HepG2 (cell line): ENCODE measurements around the gene NYNRIN. TPM values are rescaled to one million over a fixed set of nuclear protein-coding genes. Genes with fewer than 3 reads are reported as not detected.

Experiments
- ADNP ChIP-seq: sonication (generic); formaldehyde crosslinking; IDR thresholded peaks from 2 replicates; pipeline ENCODE4 v1.4.0; 2020; ENCODE audit warnings: missing genetic modification reagents
- BRD4 ChIP-seq: sonication (generic); formaldehyde crosslinking; IDR thresholded peaks from 2 replicates; pipeline ENCODE4 v1.4.0; 2020; ENCODE audit warnings: missing genetic modification reagents
- CC2D1A ChIP-seq: sonication (generic); formaldehyde crosslinking; IDR thresholded peaks from 2 replicates; pipeline ENCODE4 v1.8.1; 2023; ENCODE audit warnings: mild to moderate bottlenecking, missing genetic modification reagents
- DMAP1 ChIP-seq: IDR thresholded peaks from 2 replicates; pipeline ENCODE4 v1.6.1; 2016
- FOXK1 ChIP-seq: sonication (generic); formaldehyde crosslinking; IDR thresholded peaks from 2 replicates; pipeline ENCODE4 v1.4.0; 2020; ENCODE audit warnings: low read depth, missing genetic modification reagents, borderline replicate concordance
- GABPB1 ChIP-seq: IDR thresholded peaks from 2 replicates; pipeline ENCODE4 v1.6.1; 2016; ENCODE audit warnings: mild to moderate bottlenecking, missing genetic modification reagents, moderate library complexity, missing compliant biosample characterization
- GATA4 ChIP-seq: sonication (generic); IDR thresholded peaks from 2 replicates; pipeline ENCODE4 v1.6.1; 2016; ENCODE audit warnings: antibody characterized with exemption, low read depth, borderline replicate concordance
- GATAD2A ChIP-seq: IDR thresholded peaks from 2 replicates; pipeline ENCODE4 v1.6.1; 2016
- HNRNPL ChIP-seq: fragments of 200-400 bp; formaldehyde crosslinking; IDR thresholded peaks from 2 replicates; pipeline ENCODE4 v1.6.1; 2017; ENCODE audit warnings: mild to moderate bottlenecking, low read depth, low read length
- HOXA3 ChIP-seq: sonication (generic); formaldehyde crosslinking; IDR thresholded peaks from 2 replicates; pipeline ENCODE4 v1.5.0; 2020; ENCODE audit warnings: missing genetic modification reagents
- MTA1 ChIP-seq: sonication (generic); formaldehyde crosslinking; IDR thresholded peaks from 2 replicates; pipeline ENCODE4 v1.4.0; 2020; ENCODE audit warnings: missing genetic modification reagents, mild to moderate bottlenecking, borderline replicate concordance
- ZMYM2 ChIP-seq: sonication (generic); formaldehyde crosslinking; IDR thresholded peaks from 2 replicates; pipeline ENCODE4 v1.8.0; 2022; ENCODE audit warnings: mild to moderate bottlenecking, missing genetic modification reagents
- ZNF3 ChIP-seq: IDR thresholded peaks from 2 replicates; pipeline ENCODE4 v1.7.0; 2017; ENCODE audit warnings: inconsistent platforms
- ZNF775 ChIP-seq: sonication (generic); formaldehyde crosslinking; IDR thresholded peaks from 2 replicates; pipeline ENCODE4 v1.4.0; 2020; ENCODE audit warnings: missing genetic modification reagents, mild to moderate bottlenecking, moderate library complexity, borderline replicate concordance
- ZSCAN31 ChIP-seq: sonication (generic); formaldehyde crosslinking; IDR thresholded peaks from 2 replicates; pipeline ENCODE4 v1.5.0; 2020; ENCODE audit warnings: low read depth, mild to moderate bottlenecking, missing genetic modification reagents
- polyA plus RNA-seq, 8 experiments: library from polyadenylated mRNA; depleted of rRNA in 3 of 8; stranded (reverse) in 7 of 8; unstranded in 1 of 8; fragments of >200 nt; fragmentation: Illumina TruSeq in 4 of 8; extraction: Trizol in 4 of 8; gene quantifications; 2 replicates each; pipeline versions ENCODE4 v1.2.1 to v1.2.3, GENCODE V29; 2011 to 2016; ENCODE audit warnings: low read depth in 4 of 8, missing spikeins in 1 of 8, mixed read lengths in 1 of 8; ENCODE audit not compliant: insufficient read depth in 1 of 8
- total RNA-seq, 5 experiments: library from RNA; depleted of rRNA; stranded (reverse); fragments of >200 nt; fragmentation: Illumina TruSeq; extraction: Trizol; gene quantifications; 2 replicates each; pipeline ENCODE4 v1.2.3, GENCODE V29; 2016; ENCODE audit warnings: low read depth in 1 of 5
- TF ChIP-seq, protein P1 (sequence below): sonication (generic); formaldehyde crosslinking; IDR thresholded peaks from 2 replicates; pipeline ENCODE4 v1.4.0; 2020; ENCODE audit warnings: missing genetic modification reagents, mild to moderate bottlenecking, borderline replicate concordance
- TF ChIP-seq, protein P2 (sequence below): sonication (generic); formaldehyde crosslinking; IDR thresholded peaks from 2 replicates; pipeline ENCODE4 v1.8.0; 2022; ENCODE audit warnings: missing genetic modification reagents, low read depth, mild to moderate bottlenecking, borderline replicate concordance
- TF ChIP-seq, protein P3 (sequence below): sonication (generic); formaldehyde crosslinking; IDR thresholded peaks from 2 replicates; pipeline ENCODE4 v1.5.0; 2020; ENCODE audit warnings: missing genetic modification reagents
- TF ChIP-seq, protein P4 (sequence below): sonication (generic); formaldehyde crosslinking; IDR thresholded peaks from 2 replicates; pipeline ENCODE4 v1.8.1; 2023; ENCODE audit warnings: mild to moderate bottlenecking, missing genetic modification reagents
- TF ChIP-seq, protein P5 (sequence below): IDR thresholded peaks from 2 replicates; pipeline ENCODE4 v1.6.1; 2018; ENCODE audit warnings: missing genetic modification reagents
- TF ChIP-seq, protein P6 (sequence below): IDR thresholded peaks from 2 replicates; pipeline ENCODE4 v1.6.1; 2016; ENCODE audit warnings: low read depth

NYNRIN gene
- total and polyA plus RNA-seq, 2 of the 13 experiments (the other 11 are each of a cell fraction or from before 2014, with no cell fraction given): 0.63 to 1.1 TPM

DNA sequence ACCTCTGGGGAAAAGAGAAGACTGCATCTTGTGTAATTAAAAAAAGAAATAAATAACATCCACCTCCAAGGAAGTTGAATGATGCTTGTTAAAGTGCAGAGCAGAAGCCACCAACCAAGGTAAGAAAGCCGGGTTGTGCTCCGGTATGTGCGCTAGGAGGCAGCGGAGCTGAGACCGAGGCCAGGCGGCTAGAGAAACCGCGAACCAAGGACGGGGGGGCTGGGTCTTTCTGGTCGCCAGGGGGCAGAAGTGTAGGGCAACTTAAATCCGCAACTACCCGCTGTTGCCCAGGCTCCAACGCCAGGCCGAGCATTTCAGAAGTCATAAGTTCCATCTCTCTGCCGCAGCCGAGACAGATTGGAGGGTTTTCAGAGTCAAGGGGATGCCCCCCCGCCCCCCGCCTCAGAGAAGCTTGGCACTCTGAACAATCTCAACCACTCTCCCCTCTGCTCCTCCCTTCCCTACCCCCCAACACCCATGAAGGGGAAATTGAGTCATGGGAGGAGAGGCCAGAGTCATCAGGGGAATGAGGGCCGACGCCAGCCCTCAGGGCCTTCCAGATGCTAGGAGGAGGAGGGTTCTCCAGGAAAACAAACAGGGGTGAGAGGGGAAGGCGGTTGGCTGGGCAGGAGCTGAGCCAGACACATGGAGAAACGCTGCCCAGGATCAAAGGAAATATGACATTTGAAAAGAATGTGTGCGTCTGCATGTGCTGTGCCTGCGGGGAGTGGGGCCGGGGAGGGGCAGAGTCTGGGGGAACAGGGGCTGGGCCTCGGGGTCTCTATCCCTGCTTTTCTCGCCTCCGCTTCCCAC, 33.0 kb upstream of the NYNRIN start (continued):
- TF ChIP-seq, protein P1, sequence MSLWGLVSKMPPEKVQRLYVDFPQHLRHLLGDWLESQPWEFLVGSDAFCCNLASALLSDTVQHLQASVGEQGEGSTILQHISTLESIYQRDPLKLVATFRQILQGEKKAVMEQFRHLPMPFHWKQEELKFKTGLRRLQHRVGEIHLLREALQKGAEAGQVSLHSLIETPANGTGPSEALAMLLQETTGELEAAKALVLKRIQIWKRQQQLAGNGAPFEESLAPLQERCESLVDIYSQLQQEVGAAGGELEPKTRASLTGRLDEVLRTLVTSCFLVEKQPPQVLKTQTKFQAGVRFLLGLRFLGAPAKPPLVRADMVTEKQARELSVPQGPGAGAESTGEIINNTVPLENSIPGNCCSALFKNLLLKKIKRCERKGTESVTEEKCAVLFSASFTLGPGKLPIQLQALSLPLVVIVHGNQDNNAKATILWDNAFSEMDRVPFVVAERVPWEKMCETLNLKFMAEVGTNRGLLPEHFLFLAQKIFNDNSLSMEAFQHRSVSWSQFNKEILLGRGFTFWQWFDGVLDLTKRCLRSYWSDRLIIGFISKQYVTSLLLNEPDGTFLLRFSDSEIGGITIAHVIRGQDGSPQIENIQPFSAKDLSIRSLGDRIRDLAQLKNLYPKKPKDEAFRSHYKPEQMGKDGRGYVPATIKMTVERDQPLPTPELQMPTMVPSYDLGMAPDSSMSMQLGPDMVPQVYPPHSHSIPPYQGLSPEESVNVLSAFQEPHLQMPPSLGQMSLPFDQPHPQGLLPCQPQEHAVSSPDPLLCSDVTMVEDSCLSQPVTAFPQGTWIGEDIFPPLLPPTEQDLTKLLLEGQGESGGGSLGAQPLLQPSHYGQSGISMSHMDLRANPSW (CRISPR knock-in tag): peak; percentile 59; the same call in 1 of the 2 replicates
- peak; percentile 75 for TF ChIP-seq ADNP (CRISPR knock-in tag)
- TF ChIP-seq ZNF775 (CRISPR knock-in tag): 0 out of 2 replicates have a peak, but pooled peaks have one; percentile 21
- no peak for TF ChIP-seq ZNF3
- TF ChIP-seq BRD4 (CRISPR knock-in tag): no peak
- TF ChIP-seq, protein P2, sequence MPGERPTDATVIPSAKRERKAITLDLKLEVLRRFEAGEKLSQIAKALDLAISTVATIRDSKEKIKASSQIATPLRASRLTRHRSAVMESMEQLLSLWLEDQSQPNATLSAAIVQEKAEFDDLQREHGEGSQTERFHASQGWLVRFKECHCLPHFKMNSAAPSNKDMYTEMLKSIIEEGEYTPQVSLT (CRISPR knock-in tag): no peak
- TF ChIP-seq FOXK1 (CRISPR knock-in tag): peak; percentile 85
- TF ChIP-seq, protein P3, sequence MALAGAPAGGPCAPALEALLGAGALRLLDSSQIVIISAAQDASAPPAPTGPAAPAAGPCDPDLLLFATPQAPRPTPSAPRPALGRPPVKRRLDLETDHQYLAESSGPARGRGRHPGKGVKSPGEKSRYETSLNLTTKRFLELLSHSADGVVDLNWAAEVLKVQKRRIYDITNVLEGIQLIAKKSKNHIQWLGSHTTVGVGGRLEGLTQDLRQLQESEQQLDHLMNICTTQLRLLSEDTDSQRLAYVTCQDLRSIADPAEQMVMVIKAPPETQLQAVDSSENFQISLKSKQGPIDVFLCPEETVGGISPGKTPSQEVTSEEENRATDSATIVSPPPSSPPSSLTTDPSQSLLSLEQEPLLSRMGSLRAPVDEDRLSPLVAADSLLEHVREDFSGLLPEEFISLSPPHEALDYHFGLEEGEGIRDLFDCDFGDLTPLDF (CRISPR knock-in tag): peak; percentile 35; the same call in 1 of the 2 replicates
- TF ChIP-seq HOXA3 (CRISPR knock-in tag): peak; percentile 85
- TF ChIP-seq GATA4: no peak
- peak; percentile 69; the same call in 1 of the 2 replicates for TF ChIP-seq ZSCAN31
- TF ChIP-seq GABPB1 (CRISPR knock-in tag): peak; percentile 70
- 0 out of 2 replicates have a peak, but pooled peaks have one; percentile 25 for TF ChIP-seq DMAP1 (CRISPR knock-in tag)
- TF ChIP-seq MTA1 (CRISPR knock-in tag): peak; percentile 94; the same call in 1 of the 2 replicates
- TF ChIP-seq HNRNPL: peak; percentile 92
- TF ChIP-seq CC2D1A (CRISPR knock-in tag): no peak
- TF ChIP-seq GATAD2A: peak; percentile 87
- TF ChIP-seq, protein P4, sequence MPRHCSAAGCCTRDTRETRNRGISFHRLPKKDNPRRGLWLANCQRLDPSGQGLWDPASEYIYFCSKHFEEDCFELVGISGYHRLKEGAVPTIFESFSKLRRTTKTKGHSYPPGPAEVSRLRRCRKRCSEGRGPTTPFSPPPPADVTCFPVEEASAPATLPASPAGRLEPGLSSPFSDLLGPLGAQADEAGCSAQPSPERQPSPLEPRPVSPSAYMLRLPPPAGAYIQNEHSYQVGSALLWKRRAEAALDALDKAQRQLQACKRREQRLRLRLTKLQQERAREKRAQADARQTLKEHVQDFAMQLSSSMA: no peak
- TF ChIP-seq, protein P5, sequence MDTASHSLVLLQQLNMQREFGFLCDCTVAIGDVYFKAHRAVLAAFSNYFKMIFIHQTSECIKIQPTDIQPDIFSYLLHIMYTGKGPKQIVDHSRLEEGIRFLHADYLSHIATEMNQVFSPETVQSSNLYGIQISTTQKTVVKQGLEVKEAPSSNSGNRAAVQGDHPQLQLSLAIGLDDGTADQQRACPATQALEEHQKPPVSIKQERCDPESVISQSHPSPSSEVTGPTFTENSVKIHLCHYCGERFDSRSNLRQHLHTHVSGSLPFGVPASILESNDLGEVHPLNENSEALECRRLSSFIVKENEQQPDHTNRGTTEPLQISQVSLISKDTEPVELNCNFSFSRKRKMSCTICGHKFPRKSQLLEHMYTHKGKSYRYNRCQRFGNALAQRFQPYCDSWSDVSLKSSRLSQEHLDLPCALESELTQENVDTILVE: no peak
- TF ChIP-seq ZMYM2 (CRISPR knock-in tag): no peak
- TF ChIP-seq, protein P6, sequence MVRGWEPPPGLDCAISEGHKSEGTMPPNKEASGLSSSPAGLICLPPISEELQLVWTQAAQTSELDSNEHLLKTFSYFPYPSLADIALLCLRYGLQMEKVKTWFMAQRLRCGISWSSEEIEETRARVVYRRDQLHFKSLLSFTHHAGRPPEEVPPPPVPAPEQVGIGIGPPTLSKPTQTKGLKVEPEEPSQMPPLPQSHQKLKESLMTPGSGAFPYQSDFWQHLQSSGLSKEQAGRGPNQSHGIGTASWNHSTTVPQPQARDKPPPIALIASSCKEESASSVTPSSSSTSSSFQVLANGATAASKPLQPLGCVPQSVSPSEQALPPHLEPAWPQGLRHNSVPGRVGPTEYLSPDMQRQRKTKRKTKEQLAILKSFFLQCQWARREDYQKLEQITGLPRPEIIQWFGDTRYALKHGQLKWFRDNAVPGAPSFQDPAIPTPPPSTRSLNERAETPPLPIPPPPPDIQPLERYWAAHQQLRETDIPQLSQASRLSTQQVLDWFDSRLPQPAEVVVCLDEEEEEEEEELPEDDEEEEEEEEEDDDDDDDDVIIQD: peak; percentile 75; the same call in 1 of the 2 replicates
